SHP77 treated with DMSO at 0.1 percent for 48 hours (cell line): ENCODE measurements around the gene EEF2.

Source experiments
- DNase-seq: peaks from one replicate; lab custom pipeline; 2025; lab: John Stamatoyannopoulos, UW

EEF2 gene

GRCh38 chr19:3984908-3985642 lies at the start of gene EEF2:
EEF2 (minus strand) TSS chr19:3985463; CDS start chr19:3985380, 83 bp downstream.
- DNase-seq = peak; percentile 53

- DNase-seq = no peak
Observed at GRCh38 chr19:4034048-4035017, 49.1 kb upstream of the EEF2 start.

GRCh38 chr19:4033028-4033956 lies 48.0 kb upstream of the EEF2 start:
- DNase-seq = no peak

- no peak for DNase-seq
Observed at GRCh38 chr19:4032436-4032835, 47.2 kb upstream of the EEF2 start.

- DNase-seq = no peak
Observed at GRCh38 chr19:4031420-4031819, 46.2 kb upstream of the EEF2 start.

- no peak for DNase-seq
Observed at GRCh38 chr19:4030981-4031380, 45.7 kb upstream of the EEF2 start.

GRCh38 chr19:4030552-4030951 lies 45.3 kb upstream of the EEF2 start:
- DNase-seq = no peak

GRCh38 chr19:4029247-4029614 lies 44.0 kb upstream of the EEF2 start:
- no peak for DNase-seq

- no peak for DNase-seq
Observed at GRCh38 chr19:4028334-4029246, 43.3 kb upstream of the EEF2 start.

- DNase-seq = no peak
Observed at GRCh38 chr19:4027146-4027545, 41.9 kb upstream of the EEF2 start.

GRCh38 chr19:4025317-4025716 lies 40.1 kb upstream of the EEF2 start:
- DNase-seq = no peak

GRCh38 chr19:4023600-4024398 lies 38.5 kb upstream of the EEF2 start:
- no peak for DNase-seq

- no peak for DNase-seq
Observed at GRCh38 chr19:4019578-4019977, 34.3 kb upstream of the EEF2 start.

- no peak for DNase-seq
Observed at GRCh38 chr19:4018775-4019504, 33.7 kb upstream of the EEF2 start.

GRCh38 chr19:4018140-4018613 lies 32.9 kb upstream of the EEF2 start:
- no peak for DNase-seq

GRCh38 chr19:4016903-4017638 lies 31.8 kb upstream of the EEF2 start:
- no peak for DNase-seq

- no peak for DNase-seq
Observed at GRCh38 chr19:4016486-4016885, 31.2 kb upstream of the EEF2 start.

GRCh38 chr19:4015705-4016402 lies 30.6 kb upstream of the EEF2 start:
- no peak for DNase-seq
